ENCODE measurements around the gene VPS8.

Gene VPS8

DNA sequence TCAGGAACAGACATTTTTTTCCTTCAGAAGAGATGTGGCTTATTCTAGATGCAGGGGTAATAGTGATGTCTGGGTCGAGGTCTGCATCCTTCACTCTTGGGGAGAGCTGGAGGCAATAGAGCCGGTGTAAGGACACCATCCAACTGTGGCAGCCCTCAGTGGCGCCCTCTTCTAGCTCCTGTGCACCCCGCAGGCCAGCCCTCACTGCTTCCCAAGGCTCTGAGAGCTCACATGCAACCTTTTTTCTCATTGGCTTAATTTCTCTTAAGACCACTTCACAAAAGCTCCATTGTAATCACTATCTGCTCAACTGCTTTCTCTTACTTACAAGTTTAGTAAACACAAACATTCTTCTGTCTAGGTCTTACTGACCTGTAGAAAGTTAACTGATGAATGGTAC, 3.9 kb upstream of the VPS8 start:
- Histone ChIP-seq H4K20me1 (ENCODE audit: low read depth, low read length) (no peaks in the 10 kb centered on the region), H3K27me3 (ENCODE audit: low read length) (no peaks in the 10 kb centered on the region), H3K9me2 (replicated peaks; ENCODE audit: insufficient read depth, low read length) (no peaks in the 10 kb centered on the region), H3K79me2 (ENCODE audit: insufficient read depth, low read length) (peaks cover 3% of the 10 kb centered on the region; the same call in 1 of the 2 replicates), H2AFZ (ENCODE audit: low read depth, low read length, severe bottlenecking) (no peak overlapping the region), H3K27ac (ENCODE audit: low read depth, low read length) (no peak overlapping the region), H3K4me2 (ENCODE audit: low read depth, low read length, poor library complexity, severe bottlenecking) (no peak overlapping the region), H3K9me3 (ENCODE audit: insufficient read depth, low read length) (no peaks in the 10 kb centered on the region), H3K4me3 (ENCODE audit: insufficient read depth, low read length, poor library complexity, severe bottlenecking) (no peak overlapping the region), H3F3A (ENCODE audit: insufficient read depth) (no peaks in the 10 kb centered on the region), H3K9ac (ENCODE audit: low read length) (no peak overlapping the region), H3K36me3 (ENCODE audit: low read length) (no peaks in the 10 kb centered on the region)
- TF ChIP-seq, protein P1, sequence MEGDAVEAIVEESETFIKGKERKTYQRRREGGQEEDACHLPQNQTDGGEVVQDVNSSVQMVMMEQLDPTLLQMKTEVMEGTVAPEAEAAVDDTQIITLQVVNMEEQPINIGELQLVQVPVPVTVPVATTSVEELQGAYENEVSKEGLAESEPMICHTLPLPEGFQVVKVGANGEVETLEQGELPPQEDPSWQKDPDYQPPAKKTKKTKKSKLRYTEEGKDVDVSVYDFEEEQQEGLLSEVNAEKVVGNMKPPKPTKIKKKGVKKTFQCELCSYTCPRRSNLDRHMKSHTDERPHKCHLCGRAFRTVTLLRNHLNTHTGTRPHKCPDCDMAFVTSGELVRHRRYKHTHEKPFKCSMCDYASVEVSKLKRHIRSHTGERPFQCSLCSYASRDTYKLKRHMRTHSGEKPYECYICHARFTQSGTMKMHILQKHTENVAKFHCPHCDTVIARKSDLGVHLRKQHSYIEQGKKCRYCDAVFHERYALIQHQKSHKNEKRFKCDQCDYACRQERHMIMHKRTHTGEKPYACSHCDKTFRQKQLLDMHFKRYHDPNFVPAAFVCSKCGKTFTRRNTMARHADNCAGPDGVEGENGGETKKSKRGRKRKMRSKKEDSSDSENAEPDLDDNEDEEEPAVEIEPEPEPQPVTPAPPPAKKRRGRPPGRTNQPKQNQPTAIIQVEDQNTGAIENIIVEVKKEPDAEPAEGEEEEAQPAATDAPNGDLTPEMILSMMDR (IDR thresholded peaks at IDR 0.05; ENCODE audit: insufficient read depth, low read length, poor library complexity, severe bottlenecking): peak; percentile 9
- no peak for TF ChIP-seq EZH2phosphoT487 (conservative IDR thresholded peaks at IDR 0.05; ENCODE audit: low read length)

DNA sequence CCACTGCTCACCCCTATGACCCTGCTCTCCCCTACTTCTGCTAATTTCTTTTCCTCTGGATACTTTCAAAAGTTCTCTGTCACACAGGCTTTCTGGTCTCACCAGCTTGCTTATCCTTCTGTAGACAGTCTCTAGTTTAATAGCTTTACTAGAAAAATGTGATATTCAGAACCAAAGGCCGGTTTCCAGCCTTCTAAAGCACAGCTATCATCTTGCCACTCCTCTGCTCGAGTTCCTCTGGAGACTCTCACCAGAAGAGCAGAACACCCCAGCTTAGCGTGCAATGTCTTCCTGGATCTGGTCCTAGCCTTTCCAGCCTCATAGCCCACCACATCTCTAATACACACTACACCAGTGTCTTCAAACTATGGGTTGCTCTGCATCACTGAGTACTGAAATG, 1.8 kb upstream of the VPS8 start:
- H3K27me3 ChIP-seq (ENCODE audit: low read length): no peaks in the 10 kb centered on the region
- no peaks in the 10 kb centered on the region for H3F3A ChIP-seq (ENCODE audit: insufficient read depth)
- no peak overlapping the region for H3K27ac ChIP-seq (ENCODE audit: low read depth, low read length)
- H4K20me1 ChIP-seq (ENCODE audit: low read depth, low read length): no peaks in the 10 kb centered on the region
- H3K9me3 ChIP-seq (ENCODE audit: insufficient read depth, low read length): no peaks in the 10 kb centered on the region
- H3K9ac ChIP-seq (ENCODE audit: low read length): no peak overlapping the region
- H3K4me2 ChIP-seq (ENCODE audit: low read depth, low read length, poor library complexity, severe bottlenecking): no peak overlapping the region
- TF ChIP-seq, protein P1 (IDR thresholded peaks at IDR 0.05; ENCODE audit: insufficient read depth, low read length, poor library complexity, severe bottlenecking): no peak
- no peak for TF ChIP-seq EZH2phosphoT487 (conservative IDR thresholded peaks at IDR 0.05; ENCODE audit: low read length)
- no peak overlapping the region for H3K4me3 ChIP-seq (ENCODE audit: insufficient read depth, low read length, poor library complexity, severe bottlenecking)
- no peaks in the 10 kb centered on the region for H3K36me3 ChIP-seq (ENCODE audit: low read length)
- no peaks in the 10 kb centered on the region for H3K9me2 ChIP-seq (replicated peaks; ENCODE audit: insufficient read depth, low read length)
- peaks cover 8% of the 10 kb centered on the region; the same call in 1 of the 2 replicates for H3K79me2 ChIP-seq (ENCODE audit: insufficient read depth, low read length)
- no peak overlapping the region for H2AFZ ChIP-seq (ENCODE audit: low read depth, low read length, severe bottlenecking)

DNA sequence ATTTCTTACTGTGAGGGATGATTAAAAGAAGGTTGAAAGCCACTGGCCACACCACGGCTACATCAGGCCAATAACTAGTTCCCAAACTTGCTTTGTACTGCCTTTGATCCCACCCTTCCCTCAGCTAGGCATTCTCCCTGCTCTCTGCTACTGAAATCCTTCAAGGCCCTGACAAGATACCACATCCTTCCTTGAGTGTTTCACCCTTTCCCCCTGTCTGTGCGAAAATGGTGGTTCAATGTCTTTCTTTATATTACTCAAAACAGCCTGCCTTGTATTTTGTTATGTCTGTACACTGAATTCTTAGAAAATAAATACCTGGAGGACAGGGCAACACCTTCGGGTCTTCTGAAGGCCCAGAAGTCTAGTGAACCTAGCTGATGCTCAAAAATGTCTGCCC, 932 bp upstream of the VPS8 start:
- TF ChIP-seq, protein P1 (IDR thresholded peaks at IDR 0.05; ENCODE audit: insufficient read depth, low read length, poor library complexity, severe bottlenecking): no peak
- TF ChIP-seq EZH2phosphoT487 (conservative IDR thresholded peaks at IDR 0.05; ENCODE audit: low read length): no peak
- Histone ChIP-seq H3K36me3 (ENCODE audit: low read length) (no peaks in the 10 kb centered on the region), H3K4me3 (ENCODE audit: insufficient read depth, low read length, poor library complexity, severe bottlenecking) (no peak overlapping the region), H3K27me3 (ENCODE audit: low read length) (no peaks in the 10 kb centered on the region), H2AFZ (ENCODE audit: low read depth, low read length, severe bottlenecking) (peak overlapping the region; percentile 92), H3K9ac (ENCODE audit: low read length) (no peak overlapping the region), H4K20me1 (ENCODE audit: low read depth, low read length) (no peaks in the 10 kb centered on the region), H3F3A (ENCODE audit: insufficient read depth) (no peaks in the 10 kb centered on the region), H3K9me3 (ENCODE audit: insufficient read depth, low read length) (no peaks in the 10 kb centered on the region), H3K9me2 (replicated peaks; ENCODE audit: insufficient read depth, low read length) (no peaks in the 10 kb centered on the region), H3K79me2 (ENCODE audit: insufficient read depth, low read length) (peaks cover 8% of the 10 kb centered on the region; the same call in 1 of the 2 replicates), H3K27ac (ENCODE audit: low read depth, low read length) (no peak overlapping the region), H3K4me2 (ENCODE audit: low read depth, low read length, poor library complexity, severe bottlenecking) (no peak overlapping the region)

Measured in SU-DHL-6 (cell line).